ENCODE results near the gene IP6K1.

- TF ChIP-seq POLR2A (IDR thresholded peaks at IDR 0.05), result no peak
- TF ChIP-seq CTCF (IDR thresholded peaks at IDR 0.05), result no peak
- TF ChIP-seq POLR2AphosphoS5 (IDR thresholded peaks at IDR 0.05), result no peak
- TF ChIP-seq EP300 (IDR thresholded peaks at IDR 0.05), result no peak
These were observed 71.4 kb downstream of the IP6K1 start for GRCh38 chr3:49714728-49715550.
